ENCODE data around the gene MICU1.
"Not testable (repeated sequence)": the region's sequence is repeated elsewhere in the genome, so short reads cannot be mapped to it uniquely, and the experiment has no call there.

The MICU1 gene

DNA sequence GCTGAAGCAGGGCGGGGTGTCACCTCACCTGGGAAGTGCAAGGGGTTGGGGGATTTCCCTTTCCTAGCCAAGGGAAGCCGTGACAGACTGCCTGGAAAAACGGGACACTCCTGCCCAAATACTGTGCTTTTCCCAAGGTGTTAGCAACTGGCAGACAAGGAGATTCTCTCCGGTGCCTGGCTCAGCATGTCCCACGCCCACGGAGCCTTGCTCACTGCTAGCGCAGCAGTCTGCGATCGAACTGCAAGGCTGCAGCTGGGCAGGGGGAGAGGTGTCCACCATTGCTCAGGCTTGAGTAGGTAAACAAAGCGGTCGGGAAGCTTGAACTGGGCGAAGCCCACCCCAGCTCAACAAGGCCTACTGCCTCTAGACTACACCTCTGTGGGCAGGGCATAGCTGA lies 190.3 kb downstream of the MICU1 start:
- DNase-seq (ENCODE audit: low read depth), result no peak

DNA sequence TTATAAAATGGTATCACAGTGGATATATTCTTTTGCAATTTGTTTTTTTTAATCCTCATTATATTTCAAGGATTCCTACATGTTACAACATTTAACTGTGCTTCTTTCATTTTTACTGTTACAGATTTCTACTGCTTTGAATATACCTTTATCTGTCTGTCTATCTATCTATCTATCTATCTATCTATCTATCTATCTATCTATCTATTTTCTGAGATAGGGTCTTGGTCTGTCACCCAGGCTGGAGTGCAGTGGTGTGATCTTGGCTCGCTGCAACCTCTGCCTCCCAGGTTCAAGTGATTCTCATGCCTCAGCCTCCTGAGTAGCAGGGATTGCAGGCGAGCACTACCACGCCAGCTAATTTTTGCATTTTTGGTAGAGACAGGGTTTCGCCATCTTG lies 194.9 kb downstream of the MICU1 start:
- not testable (repeated sequence) for DNase-seq (ENCODE audit: low read depth)

DNA sequence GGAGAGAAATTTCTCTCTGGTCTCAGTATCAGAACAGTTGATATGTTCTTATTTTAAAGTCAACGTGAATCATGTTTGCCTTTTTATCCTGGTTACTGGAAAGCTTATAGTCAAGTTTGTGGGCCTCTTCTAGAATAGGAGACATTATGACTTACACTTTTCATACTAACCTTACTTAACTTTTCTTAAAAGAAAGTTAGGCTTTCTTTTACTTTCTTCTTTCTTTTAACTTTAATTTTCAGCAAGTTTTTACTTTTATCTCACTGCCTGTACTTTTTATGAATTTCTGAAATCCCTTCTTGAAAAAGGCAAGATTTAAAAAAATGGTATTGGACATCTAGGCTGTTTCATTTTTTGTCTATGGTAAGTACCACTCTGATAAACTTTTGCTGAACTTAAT lies 195.9 kb downstream of the MICU1 start:
- DNase-seq (ENCODE audit: low read depth), result no peak

DNA sequence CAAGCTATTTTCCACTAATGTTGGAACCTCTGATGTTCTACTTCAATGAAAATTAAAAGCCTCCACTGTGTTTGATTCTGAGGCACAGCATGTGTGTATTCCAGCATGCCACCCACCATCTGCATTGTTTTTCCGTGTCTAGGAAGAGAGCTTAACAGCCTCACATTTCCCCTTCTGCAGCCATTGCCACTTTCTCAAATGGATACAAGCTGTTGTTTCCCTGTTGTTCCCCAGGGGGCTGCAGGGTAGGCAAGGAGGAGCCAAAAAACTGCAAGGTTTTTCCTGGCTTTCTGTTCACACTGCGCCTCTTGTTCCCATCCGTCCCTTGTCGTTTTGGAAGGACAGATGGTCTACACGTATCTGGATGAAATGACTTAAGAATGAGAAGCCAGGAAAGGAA lies 198.9 kb downstream of the MICU1 start:
- no peak for DNase-seq (ENCODE audit: low read depth)

DNA sequence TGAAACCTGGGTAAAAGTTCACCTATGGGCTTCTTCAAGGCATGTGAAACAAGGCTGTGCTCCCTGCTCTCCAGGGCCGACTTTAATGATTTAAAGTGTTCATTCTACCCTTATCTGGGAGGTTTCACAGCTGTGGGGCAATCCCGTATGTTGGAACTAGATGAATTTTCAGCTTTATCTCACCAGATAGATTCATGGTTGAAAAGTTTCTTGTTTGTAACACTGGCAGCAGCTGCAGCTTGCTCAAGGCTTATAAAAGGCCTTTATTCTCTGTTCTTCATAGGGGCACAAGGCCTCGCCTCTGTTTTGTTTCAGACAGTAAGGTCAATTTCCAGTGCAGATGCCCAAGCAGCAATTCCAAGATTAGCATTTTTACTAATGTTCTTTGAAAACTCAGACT lies 200.7 kb downstream of the MICU1 start:
- no peak for DNase-seq (ENCODE audit: low read depth)

DNA sequence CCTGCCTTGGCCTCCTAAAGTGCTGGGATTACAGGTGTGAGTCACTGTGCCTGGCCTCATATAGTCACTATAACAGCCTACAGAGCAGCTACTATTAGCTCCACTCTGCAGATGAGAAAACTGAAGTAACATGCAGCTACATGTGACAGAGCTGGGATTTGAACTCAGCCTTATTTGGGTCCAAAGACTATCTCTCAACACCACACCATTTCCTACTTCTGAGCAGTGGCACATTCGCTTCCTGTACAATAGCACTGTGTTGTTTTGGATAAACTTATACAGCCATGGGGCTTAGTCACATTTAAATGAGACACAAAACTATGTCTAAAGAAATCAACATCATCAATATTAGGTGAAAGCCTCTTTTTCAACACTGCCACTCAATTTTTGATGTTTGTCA lies 201.3 kb downstream of the MICU1 start:
- no peak for DNase-seq (ENCODE audit: low read depth)

DNA sequence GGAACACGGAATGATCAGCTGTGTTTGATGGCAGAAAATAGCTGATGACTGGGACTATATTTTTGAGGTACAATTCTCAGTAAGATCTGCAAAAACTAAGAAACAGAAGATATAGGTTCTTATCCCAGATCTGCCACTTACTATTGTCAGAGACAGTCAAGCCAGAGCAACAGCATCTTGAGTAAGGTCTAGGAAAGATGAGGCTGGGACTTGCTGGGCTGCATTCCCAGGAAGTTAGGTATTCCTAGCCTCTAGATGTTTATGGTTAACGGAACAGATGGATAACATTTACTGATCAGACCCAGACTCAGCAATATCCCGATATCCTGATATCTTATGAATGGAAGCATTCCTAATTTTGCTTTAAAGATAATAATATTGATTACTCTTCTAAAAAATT lies 202.5 kb downstream of the MICU1 start:
- no peak for DNase-seq (ENCODE audit: low read depth)

DNA sequence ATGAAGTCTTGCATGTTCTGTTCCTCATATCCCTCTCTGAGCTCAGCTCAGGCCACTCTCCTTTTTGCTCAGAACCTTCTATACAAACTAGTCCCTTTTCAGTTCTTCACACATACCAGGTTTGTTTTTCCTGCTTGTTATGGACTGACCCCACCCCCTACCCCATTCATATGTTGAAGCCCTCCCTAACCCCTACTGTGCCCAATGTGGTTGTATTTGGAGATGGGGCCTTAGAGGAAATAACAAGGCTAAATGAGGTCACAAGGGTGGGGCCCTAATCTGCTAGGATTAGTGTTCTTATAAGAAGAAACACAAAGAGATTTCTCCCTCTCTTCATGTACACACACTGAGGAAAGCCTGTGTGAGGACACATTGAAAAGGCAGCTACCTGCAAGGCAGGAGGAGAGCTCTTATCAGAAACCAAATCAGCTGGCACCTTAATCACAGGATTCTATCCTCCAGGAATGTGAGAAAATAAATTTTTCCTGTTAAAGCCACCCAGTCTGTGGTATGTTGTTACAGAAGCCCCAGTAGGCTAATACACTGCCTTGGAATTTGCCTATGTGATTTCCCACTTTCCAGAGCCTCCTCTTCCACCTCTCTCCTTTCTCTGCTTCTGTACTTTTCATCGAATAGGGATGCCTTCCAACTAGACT lies 203.9 kb downstream of the MICU1 start:
- no peak for DNase-seq (ENCODE audit: low read depth)

DNA sequence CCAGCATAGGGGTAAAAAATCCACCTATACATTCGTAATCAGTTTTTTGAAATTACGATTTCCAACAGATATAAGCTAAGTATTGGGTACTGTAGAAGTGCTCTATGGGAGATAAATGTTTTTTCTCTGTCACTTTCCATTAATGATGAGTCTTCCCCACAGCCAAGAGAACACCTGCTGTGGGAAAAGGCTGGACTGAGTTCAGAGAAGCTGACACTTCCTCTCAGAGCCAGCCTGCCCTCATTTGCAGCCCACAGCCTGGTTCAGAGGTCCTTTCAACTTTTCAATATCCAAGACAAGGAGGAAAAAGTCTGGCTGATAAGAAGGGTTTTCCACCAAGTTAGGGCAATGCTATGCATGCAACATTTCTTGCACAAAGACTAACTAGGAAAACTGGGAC lies 206.6 kb downstream of the MICU1 start:
- DNase-seq (ENCODE audit: low read depth), result no peak

DNA sequence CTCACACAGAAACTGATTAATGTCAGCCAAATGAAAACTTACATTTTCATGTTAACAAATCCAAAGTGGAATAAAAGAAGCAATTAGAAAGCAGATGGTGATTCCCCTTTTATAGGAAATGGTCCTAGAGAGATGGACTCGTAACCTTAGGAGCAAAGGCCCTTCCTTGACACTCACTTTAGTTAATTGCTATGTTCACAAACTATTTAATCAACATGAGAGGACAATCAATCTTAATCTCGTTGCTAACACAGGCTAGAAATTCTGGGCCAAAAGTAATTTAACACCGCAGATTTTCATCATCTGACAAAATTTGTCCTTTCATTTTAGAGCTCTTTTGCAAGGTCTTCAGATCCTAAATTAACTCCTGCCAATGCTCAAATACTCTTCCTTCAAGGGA lies 207.2 kb downstream of the MICU1 start:
- DNase-seq (ENCODE audit: low read depth), result no peak

DNA sequence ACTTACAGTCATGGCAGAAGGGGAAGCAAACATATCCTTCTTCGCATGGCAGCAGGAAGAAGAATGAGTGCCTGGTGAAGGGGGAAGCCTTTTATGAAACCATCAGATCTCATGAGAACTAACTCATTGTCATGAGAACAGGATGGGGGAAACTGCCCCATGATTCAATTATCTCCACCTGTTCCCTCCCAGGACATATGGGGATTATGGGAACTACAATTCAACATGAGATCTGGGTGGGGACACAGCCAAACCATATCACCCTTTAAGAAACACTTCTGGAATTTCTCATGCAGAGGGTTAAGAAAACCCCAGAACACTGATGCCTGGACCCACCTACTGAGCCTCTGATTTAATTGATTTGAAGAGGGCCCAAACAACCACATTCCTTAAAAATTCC lies 207.9 kb downstream of the MICU1 start:
- no peak for DNase-seq (ENCODE audit: low read depth)

DNA sequence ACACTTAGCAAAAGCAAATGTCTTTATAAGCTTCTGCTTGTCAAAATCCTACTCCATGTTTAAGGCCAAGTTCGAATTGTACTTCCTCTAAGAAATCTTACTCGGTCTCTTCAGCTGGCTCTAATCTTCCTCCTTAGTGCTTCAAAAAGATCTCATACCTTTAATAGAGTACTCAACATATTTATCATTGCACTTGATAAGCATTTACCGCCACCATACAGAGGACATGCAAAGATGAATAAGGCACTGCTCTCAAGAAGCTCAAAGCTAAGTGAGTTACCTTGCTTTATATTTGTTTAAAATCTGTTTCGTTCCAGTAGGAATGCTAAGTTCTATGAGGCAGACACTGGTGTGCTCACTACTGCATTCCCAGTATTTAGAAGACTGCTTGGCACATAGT lies 209.2 kb downstream of the MICU1 start:
- DNase-seq (ENCODE audit: low read depth), result no peak

DNA sequence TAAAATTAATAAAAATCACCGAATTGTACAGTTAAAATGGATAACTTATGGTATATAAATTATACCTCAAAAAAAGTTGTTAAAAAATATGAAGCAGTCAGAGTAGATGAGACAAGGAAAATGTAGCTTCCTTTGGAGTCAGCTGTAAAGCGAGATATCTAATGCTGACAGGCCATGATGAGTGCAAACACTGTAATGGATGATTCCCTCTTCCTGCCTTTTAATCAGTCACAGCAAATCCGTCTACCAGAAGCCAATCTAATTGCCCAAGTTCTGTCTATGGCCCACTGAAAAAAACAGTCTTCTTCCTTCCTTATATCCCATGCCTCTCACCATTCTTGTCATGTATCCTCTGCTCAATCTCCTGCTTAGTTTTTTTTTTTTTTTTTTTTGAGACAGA lies 211.2 kb downstream of the MICU1 start:
- no peak for DNase-seq (ENCODE audit: low read depth)

DNA sequence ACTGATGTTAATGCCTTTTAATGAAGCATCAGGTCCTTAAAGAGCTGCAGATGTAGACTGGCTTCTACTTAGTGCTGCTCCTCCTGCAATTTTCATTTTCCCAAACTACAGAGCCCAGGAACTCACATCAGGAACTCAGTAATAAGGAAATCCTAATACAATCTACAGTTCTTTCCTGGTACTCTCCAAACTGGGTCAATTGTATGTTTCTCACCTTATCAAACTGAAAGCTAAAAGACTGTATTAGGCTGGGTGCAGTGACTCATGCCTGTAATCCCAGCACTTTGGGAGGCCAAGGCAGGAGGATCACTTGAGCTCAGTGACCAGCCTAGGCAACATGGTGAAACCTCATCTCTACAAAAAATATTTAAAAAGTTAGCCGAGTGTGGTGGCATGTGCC lies 216.7 kb downstream of the MICU1 start:
- no peak for DNase-seq (ENCODE audit: low read depth)

DNA sequence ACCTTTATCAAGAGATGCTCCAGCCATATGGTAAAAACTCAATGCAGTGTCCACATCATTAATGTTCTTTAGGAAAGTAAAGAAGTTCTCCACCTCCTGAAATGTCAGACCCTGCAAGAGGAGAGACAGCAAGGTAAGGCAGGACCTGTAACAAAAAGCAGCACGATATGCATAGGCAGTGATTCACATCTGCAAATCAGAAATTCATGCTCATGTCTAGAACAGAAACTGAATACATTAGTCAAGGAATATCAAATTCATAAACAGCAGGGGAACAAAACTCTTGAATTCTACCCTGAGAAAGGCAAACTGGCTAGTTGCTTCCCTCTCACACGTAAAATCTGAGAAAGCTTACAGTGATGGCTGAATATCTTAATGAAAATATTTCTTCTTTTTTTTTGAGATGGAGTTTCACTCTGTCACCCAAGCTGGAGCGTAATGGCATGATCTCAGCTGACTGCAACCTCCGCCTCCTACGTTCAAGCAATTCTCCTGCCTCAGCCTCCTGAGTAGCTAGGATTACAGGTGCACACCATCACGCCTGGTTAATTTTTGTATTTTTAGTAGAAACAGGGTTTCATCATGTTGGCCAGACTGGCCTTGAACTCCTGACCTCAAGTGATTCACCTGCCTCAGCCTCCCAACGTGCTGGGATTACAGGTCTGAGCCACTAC lies 217.8 kb downstream of the MICU1 start:
- no peak for DNase-seq (ENCODE audit: low read depth)

DNA sequence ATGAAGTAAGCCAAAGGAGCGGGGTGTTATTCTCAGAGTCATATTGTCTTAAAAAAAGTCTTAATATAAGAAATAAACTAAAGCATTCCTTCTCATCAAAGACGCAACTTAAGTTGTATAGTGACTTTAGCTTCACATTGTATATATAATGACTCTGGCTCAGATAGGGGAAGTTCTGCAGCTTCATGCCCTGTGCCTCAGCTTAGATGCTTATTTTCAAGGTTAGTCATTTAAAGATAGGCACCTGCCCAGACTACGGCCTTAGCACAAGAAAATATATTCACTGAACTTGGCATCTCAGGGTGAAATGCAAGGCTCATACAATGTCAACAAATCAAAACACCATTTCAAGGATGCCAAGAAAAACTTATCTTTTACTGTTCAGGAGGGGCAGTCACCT lies 218.4 kb downstream of the MICU1 start:
- no peak for DNase-seq (ENCODE audit: low read depth)

DNA sequence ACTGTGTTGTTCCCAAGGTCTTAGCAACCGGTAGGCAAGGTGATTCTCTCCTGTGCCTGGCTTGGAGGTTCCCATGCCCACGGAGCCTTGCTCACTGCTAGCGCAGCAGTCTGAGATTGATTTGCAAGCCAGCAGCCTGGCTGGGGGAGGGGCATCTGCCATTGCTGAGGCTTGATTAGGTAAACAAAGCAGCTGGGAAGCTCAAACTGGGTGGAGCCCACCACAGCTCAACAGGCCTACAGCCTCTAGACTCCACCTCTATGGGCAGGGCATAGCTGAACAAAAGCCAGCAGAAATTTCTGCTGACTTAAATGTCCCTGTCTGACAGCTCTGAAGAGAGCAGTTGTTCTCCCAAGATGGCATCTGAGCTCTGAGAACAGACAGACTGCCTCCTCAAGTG lies 230.3 kb downstream of the MICU1 start:
- not testable (repeated sequence) for DNase-seq (ENCODE audit: low read depth)

DNA sequence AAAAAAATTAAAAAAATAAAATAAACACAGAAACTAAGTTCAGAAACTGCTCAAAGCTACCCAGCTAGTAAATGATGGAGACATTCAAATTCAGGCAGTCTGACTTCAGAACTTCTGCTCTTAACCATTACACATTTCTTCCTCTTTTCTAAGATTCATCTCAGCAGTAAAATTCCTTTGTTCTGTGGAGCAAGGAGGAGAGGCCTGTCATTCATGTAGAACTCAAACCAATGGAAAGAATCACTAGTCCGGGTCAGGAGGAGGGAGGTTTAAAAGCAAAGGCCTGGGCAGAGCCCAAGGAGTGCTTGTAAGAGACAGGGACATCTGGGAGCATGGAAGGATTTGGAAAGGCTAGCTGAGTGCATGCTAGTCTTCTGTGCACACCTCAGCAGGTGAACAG lies 233.3 kb downstream of the MICU1 start:
- no peak for DNase-seq (ENCODE audit: low read depth)

DNA sequence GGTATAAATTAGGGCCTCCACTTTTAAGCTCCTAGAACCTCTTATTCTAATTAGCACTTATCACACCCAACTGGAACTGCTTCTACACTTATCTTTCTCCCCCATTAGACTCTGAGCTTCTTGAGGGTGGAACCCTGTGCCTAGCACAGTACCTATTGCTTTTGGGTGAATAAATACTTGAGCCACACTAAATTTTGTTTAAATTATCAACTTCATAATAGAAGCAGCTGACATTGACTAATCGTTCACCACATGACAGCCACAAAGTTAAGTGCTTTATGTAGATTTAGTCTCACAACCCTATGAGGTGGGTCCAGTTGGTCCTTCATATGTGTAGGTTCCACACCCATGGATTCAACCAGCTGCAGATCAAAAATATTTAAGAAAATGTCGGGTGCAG lies 235.1 kb downstream of the MICU1 start:
- no peak for DNase-seq (ENCODE audit: low read depth)

DNA sequence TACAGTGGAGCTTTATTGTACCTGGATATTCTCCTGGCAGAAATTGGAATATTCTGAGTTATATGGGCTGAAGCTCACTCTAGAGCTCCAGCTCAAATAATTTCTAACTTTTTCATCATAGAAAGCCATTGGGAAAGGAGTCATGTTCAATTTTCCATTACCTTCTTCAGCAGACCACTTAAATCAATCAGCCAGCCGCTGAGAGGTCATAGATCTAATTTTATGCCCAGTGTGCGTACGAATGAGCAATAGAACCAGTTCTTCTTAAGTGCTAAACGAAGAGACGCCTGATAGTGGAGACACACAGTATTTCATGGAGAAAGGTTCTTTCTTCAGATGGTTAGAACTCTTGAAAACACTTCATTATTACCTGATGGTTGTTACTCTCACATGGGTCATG lies 236.2 kb downstream of the MICU1 start:
- no peak for DNase-seq (ENCODE audit: low read depth)

DNA sequence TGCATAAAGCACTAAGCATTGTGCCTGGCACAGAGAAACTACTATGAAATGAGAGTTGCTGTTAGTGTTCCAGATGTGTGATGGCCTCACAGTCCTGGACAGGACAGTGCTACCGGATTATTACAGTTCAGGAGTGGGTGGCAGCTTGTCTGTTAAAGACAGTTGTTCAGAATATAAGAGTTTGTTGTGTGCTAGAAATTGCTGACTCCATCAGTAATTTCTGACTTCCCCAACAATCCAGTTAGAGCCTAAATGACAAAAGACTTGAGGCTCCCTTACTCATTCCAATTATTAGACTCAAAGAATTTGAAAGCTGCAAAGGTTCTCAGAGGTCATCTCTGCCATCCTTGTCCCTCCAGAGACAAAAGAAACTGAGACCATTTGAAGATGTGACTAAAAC lies 236.9 kb downstream of the MICU1 start:
- no peak for DNase-seq (ENCODE audit: low read depth)

DNA sequence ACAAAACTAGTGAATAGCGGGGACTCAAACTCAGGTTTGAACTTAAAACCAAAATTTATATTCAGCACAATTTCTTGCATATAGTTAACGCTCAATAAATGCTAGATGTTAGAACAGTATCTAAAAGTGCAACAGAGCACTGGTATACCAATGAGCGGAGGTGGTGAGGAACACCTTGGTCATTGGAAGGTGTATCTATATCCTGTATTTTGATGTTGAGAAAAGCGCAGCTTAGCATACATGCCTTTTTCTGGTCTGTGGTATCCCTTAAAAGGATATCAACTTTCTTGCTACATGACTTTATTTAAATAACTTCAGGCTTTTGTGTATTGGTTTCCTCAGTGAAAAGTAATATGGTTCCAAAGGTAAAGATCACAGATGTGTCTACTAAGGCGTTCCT lies 237.8 kb downstream of the MICU1 start:
- DNase-seq (ENCODE audit: low read depth), result no peak

DNA sequence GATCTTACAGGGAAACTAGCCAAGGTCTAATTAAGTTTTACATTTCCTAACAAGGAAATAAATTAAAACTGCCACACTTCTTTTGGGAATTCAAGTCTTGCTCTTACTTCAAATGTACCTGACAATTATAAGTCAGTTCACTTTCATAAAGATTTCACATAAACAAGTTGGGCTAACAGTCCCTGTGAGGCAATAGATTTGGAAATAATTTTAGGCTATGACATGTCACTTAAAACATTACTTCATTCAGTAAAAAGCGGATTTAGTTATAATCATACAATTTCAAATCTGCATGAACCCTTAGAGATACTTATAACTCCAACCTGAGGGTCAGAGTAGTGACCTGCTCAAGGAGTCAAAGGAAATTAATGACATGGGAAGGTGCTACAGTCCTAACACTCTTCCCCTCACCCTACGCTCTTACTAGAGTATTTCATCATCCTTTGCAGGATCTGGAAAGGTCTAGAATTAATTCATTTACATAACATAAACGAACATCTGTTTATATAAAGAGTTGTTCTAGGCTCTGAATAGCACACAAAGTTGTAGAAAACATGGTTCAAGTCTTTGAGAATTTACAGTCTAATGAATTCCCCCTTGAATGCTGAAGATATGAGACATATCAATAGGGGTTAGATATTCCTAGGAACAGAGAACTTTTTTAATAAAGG lies 238.8 kb downstream of the MICU1 start:
- DNase-seq (ENCODE audit: low read depth), result no peak

DNA sequence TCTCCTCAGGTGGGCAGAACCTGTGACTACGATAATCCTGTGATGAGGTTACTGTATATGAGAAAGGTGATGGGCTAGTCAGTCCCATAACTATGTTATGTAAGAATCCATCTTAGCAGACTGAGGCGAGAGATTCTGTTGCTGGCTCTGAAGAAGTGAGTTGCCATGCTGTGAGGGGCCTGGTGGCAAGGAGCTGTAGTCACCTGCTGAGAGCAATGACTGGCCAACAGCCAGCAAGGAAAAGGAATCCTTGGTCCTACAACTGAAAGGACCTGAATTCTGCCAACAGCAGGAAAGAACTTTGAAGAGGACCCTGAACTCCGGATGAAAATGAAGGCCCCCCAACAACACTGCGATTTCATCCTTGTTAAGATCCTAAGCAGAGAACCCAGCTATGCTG lies 240.2 kb downstream of the MICU1 start:
- DNase-seq (ENCODE audit: low read depth), result no peak

Measured in GM04504 (cell line).